Spleen (tissue), 11 donors: ENCODE results near the gene OR2M7. TPM values are rescaled to one million over a fixed set of nuclear protein-coding genes. Genes with fewer than 3 reads are reported as not detected.

Experiments
- DNase-seq: peaks from one replicate; pipeline ENCODE4 v3.0.0-alpha.2; 2020
- H3K27ac ChIP-seq, 8 donors: fragments of 200-600 bp; sonication (generic) in 7 of 8; 1 replicate in 4 of 8; 2 replicates in 4 of 8; pipeline versions ENCODE4 v1.5.0 to v1.8.0; 2016 to 2021; ENCODE audit warnings: inconsistent platforms in 4 of 8, mild to moderate bottlenecking in 4 of 8, moderate library complexity in 1 of 8
- H3K27me3 ChIP-seq, 7 donors: fragments of 200-600 bp; sonication (generic) in 6 of 7; replicated peaks in 1 of 7; 1 replicate in 4 of 7; 2 replicates in 3 of 7; pipeline versions ENCODE4 v1.5.0 to v1.8.0; 2016 to 2021; ENCODE audit warnings: inconsistent platforms in 3 of 7, mild to moderate bottlenecking in 1 of 7
- H3K36me3 ChIP-seq, 6 donors: fragments of 200-600 bp; sonication (generic) in 5 of 6; 1 replicate in 4 of 6; 2 replicates in 2 of 6; pipeline versions ENCODE4 v1.5.0 to v1.8.0; 2016 to 2021; ENCODE audit warnings: inconsistent platforms in 2 of 6
- H3K4me1 ChIP-seq, 6 donors: fragments of 200-600 bp; sonication (generic) in 5 of 6; 1 replicate in 3 of 6; 2 replicates in 3 of 6; pipeline versions ENCODE4 v1.5.0 to v1.8.0; 2016 to 2021; ENCODE audit warnings: inconsistent platforms in 3 of 6
- H3K4me3 ChIP-seq, 8 donors: fragments of 200-600 bp; sonication (generic) in 7 of 8; 1 replicate in 4 of 8; 2 replicates in 4 of 8; pipeline versions ENCODE4 v1.5.0 to v1.8.0; 2016 to 2021; ENCODE audit warnings: inconsistent platforms in 4 of 8, mild to moderate bottlenecking in 4 of 8, moderate library complexity in 2 of 8
- H3K9me3 ChIP-seq, 8 donors: fragments of 200-600 bp; sonication (generic) in 7 of 8; 1 replicate in 4 of 8; 2 replicates in 4 of 8; pipeline versions ENCODE4 v1.5.0 to v1.8.0; 2016 to 2021; ENCODE audit warnings: inconsistent platforms in 4 of 8
- POLR2A ChIP-seq, 3 donors: fragments of 450-650 bp; IDR thresholded peaks; one replicate each; pipeline ENCODE4 v1.5.1; 2017; ENCODE audit warnings: antibody characterized with exemption in 3 of 3, mild to moderate bottlenecking in 1 of 3
- POLR2AphosphoS5 ChIP-seq, 3 donors: sonication (generic); formaldehyde crosslinking; IDR thresholded peaks; one replicate each; pipeline ENCODE4 v1.5.1; 2017; ENCODE audit warnings: antibody characterized with exemption in 3 of 3
- WGBS, 5 donors: extraction: QIAGEN DNeasy Blood & Tissue Kit in 3 of 5; methylation state at CpG; one replicate each; pipeline versions ENCODE4 v1.1.5 to v1.1.7; 2013 to 2018; 5-methylcytosine and 5-hydroxymethylcytosine counted together
- intact Hi-C: fragments of 100-400 bp; cut with DNase I; formaldehyde crosslinking; loops from one replicate; pipeline ENCODE4 v1.15.0; 2023; ENCODE audit warnings: low total_unique reads
- polyA plus RNA-seq, 3 donors: library from polyadenylated mRNA; stranded (reverse); fragments of 200-250 nt; gene quantifications; one replicate each; pipeline ENCODE4 v1.2.1, GENCODE V29; 2013
- total RNA-seq, 7 donors: library from RNA; depleted of rRNA in 3 of 7; stranded (reverse); fragments of >200 nt in 3 of 7; fragmentation: NEBNext Ultra II Directional in 4 of 7; extraction: Animal tissue kit (Norgen Biotek cat#: 25700) in 4 of 7; gene quantifications; one replicate each; pipeline versions ENCODE4 v1.1.0 to v1.2.1, GENCODE V29; 2016 to 2021
- TF ChIP-seq, protein P1 (sequence below), 11 experiments: fragments of 200-600 bp in 7 of 11; fragments of 450-650 bp in 4 of 11; sonication (generic) in 4 of 11; IDR thresholded peaks in 8 of 11; conservative IDR thresholded peaks in 3 of 11; 1 replicate in 7 of 11; 2 replicates in 4 of 11; pipeline versions ENCODE4 v1.4.0 to v1.8.0; 2016 to 2021; ENCODE audit warnings: antibody characterized with exemption in 11 of 11, inconsistent platforms in 4 of 11, mild to moderate bottlenecking in 1 of 11
- donor health status: healthy with polysubstance abuse.
- donor health status: DM: no; HTN: no; CAD: no; lungs with moderate emphysema.
- donor health status: DM: no; HTN: no; CAD: no.
- donor health status: Bipolar disorder and iron deficiency.
- donor health status: healthy.
- donor health status: DM: no; HTN: no; CAD: no.
- donor health status: DM: yes; HTN: yes; CAD: no.

Gene OR2M7
- total and polyA plus RNA-seq, 10 donors, result not detected

DNA sequence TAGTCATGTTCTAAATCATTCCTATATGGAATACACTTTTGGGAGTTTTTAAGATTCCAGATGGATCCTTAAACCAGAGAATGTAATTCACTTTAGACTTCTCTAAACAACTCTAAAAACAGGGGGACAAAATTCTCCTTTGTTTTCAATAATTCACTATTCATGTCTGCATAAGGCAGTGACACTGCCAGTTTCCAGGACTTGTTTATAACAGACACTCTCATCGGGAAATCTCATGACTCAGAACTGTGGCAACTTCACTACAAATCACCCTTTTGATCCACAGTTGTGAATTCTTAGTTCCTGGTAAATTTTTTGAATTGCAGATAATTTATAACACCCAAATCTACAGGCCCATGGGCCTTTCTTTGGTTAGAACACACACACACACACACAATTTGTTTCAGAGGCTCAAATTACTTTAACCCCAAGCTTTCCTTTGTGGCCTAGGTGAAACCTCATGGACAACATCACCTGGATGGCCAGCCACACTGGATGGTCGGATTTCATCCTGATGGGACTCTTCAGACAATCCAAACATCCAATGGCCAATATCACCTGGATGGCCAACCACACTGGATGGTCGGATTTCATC lies 36.9 kb upstream of the OR2M7 start, which contains the start of gene OR2T4:
Gene OR2T4, plus strand, starts transcription at position 545 of the 595 bp plus-strand sequence. Its CDS starts 0 bp downstream, at position 545.
- no peaks in the 10 kb centered on the region for H3K4me1 ChIP-seq
- intact Hi-C loops, result no loop called here
- no peak within 1 kb of the TSS for H3K27ac ChIP-seq
- DNase-seq, result no peak
- no peak within 1 kb of the TSS for H3K4me3 ChIP-seq
- H3K36me3 ChIP-seq, result no peaks in the 10 kb centered on the region
- 38 to 56% (median 50%) methylated on average over 3 of the region's 3 CpGs for WGBS, 5 donors
- peaks cover 0 to 17% (median 4%) of the 10 kb centered on the region in 8 donors for H3K9me3 ChIP-seq
- no peaks in the 10 kb centered on the region for H3K27me3 ChIP-seq
- TF ChIP-seq, protein P1, sequence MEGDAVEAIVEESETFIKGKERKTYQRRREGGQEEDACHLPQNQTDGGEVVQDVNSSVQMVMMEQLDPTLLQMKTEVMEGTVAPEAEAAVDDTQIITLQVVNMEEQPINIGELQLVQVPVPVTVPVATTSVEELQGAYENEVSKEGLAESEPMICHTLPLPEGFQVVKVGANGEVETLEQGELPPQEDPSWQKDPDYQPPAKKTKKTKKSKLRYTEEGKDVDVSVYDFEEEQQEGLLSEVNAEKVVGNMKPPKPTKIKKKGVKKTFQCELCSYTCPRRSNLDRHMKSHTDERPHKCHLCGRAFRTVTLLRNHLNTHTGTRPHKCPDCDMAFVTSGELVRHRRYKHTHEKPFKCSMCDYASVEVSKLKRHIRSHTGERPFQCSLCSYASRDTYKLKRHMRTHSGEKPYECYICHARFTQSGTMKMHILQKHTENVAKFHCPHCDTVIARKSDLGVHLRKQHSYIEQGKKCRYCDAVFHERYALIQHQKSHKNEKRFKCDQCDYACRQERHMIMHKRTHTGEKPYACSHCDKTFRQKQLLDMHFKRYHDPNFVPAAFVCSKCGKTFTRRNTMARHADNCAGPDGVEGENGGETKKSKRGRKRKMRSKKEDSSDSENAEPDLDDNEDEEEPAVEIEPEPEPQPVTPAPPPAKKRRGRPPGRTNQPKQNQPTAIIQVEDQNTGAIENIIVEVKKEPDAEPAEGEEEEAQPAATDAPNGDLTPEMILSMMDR (IDR thresholded peaks at IDR 0.05 in 8 of 11, conservative IDR thresholded peaks at IDR 0.05 in 3 of 11), result no peak
- no peak for TF ChIP-seq POLR2AphosphoS5 (IDR thresholded peaks at IDR 0.05)
- no peak for TF ChIP-seq POLR2A (IDR thresholded peaks at IDR 0.05)

DNA sequence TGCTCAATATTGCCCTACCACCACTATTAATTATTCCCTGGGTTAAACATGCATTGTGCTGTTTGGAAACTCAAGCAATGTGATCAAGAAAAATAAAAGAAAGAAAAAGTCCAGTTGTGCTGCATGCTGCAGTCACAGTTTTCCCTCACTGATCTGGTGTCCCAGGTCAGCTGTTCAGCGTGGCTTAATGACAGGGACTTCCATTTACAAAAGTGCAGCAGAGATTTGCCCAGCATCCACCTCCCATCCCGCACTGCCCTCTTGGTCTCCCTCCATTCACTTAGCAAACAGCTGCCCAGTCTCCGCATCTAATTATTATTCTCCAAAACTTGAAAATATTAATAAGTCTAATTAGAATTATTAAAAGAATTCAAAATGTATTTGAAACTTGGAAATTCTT lies 35.0 kb upstream of the OR2M7 start:
- 75 to 89% (median 84%) methylated on average over 3 of the region's 3 CpGs for WGBS, 5 donors
- no peak for DNase-seq
- Histone ChIP-seq H3K4me1 (no peaks in the 10 kb centered on the region), H3K4me3 (no peak overlapping the region), H3K27ac (no peak overlapping the region), H3K9me3 (peaks cover 0 to 7% (median under 1%) of the 10 kb centered on the region in 8 donors), H3K27me3 (no peaks in the 10 kb centered on the region), H3K36me3 (no peaks in the 10 kb centered on the region)
- intact Hi-C loops, result no loop called here
- no peak for TF ChIP-seq POLR2A (IDR thresholded peaks at IDR 0.05)
- TF ChIP-seq, protein P1 (IDR thresholded peaks at IDR 0.05 in 8 of 11, conservative IDR thresholded peaks at IDR 0.05 in 3 of 11), result no peak
- no peak for TF ChIP-seq POLR2AphosphoS5 (IDR thresholded peaks at IDR 0.05)

DNA sequence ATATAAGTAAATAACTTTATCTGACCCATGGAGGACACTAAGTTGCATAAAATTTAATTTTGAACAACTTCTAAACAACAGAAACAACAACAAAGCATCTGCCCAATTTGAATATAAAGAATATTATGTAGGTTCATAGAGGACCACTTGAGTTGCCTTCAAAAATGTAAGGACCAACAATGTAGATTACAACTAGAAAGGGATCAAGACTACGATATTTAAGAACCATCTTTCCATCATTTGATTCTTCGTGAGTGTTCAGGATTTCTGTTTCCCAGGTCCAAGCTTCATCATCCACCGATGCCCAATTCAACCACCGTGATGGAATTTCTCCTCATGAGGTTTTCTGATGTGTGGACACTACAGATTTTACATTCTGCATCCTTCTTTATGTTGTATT lies 24.1 kb upstream of the OR2M7 start, which contains the start of gene OR14C36:
Gene OR14C36, plus strand, starts transcription at position 301 of the 400 bp plus-strand sequence. Its CDS starts 0 bp downstream, at position 301.
- no peak within 1 kb of the TSS for H3K27ac ChIP-seq
- H3K4me1 ChIP-seq, result no peaks in the 10 kb centered on the region
- TF ChIP-seq, protein P1 (IDR thresholded peaks at IDR 0.05 in 8 of 11, conservative IDR thresholded peaks at IDR 0.05 in 3 of 11), result no peak
- no peak for TF ChIP-seq POLR2AphosphoS5 (IDR thresholded peaks at IDR 0.05)
- no peak for TF ChIP-seq POLR2A (IDR thresholded peaks at IDR 0.05)
- no peak for DNase-seq
- H3K9me3 ChIP-seq, result no peaks in the 10 kb centered on the region
- H3K36me3 ChIP-seq, result no peaks in the 10 kb centered on the region
- H3K4me3 ChIP-seq, result no peak within 1 kb of the TSS
- H3K27me3 ChIP-seq, result no peaks in the 10 kb centered on the region
- intact Hi-C loops, result no loop called here
- WGBS, 5 donors, result 68 to 79% (median 74%) methylated on average over 4 of the region's 4 CpGs

DNA sequence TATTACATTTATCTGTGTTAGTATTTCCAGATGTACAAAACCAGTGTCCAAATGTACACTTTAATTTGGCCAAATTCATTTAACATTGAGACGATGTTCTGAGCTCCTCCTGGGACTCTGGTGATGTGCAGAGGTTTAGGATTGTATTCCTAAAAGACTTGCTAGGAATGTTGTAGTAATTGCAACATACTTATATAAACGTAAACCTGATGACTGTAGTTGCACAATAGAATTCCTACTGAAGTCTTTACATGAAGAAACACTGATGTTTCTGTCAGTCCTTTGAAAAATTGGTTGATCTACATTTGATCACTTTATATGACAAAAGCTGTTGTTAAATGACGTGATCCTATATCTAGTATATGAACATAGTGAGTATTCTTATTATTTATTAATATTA lies 19.1 kb upstream of the OR2M7 start:
- Histone ChIP-seq H3K4me3 (no peak overlapping the region), H3K27me3 (no peaks in the 10 kb centered on the region), H3K27ac (no peak overlapping the region), H3K9me3 (no peaks in the 10 kb centered on the region), H3K36me3 (no peaks in the 10 kb centered on the region), H3K4me1 (no peaks in the 10 kb centered on the region)
- intact Hi-C loops, result no loop called here
- no peak for DNase-seq
- 47 to 56% (median 51%) methylated on average over 3 of the region's 3 CpGs for WGBS, 5 donors
- TF ChIP-seq POLR2AphosphoS5 (IDR thresholded peaks at IDR 0.05) (no peak), POLR2A (IDR thresholded peaks at IDR 0.05) (no peak)
- TF ChIP-seq, protein P1 (IDR thresholded peaks at IDR 0.05 in 8 of 11, conservative IDR thresholded peaks at IDR 0.05 in 3 of 11), result no peak
